Subcutaneous abdominal adipose tissue (tissue), 5 donors: ENCODE measurements around the gene NGRN.
A peak's percentile ranks its signal among the peaks of the same experiment; 100 is the strongest.

Source experiments
- H3K27ac ChIP-seq: one replicate; pipeline ENCODE4 v1.7.0; 2013; ENCODE audit warnings: low read depth, mild to moderate bottlenecking, inconsistent platforms, low read length, moderate library complexity
- H3K27me3 ChIP-seq, 5 donors: one replicate each; pipeline ENCODE4 v1.7.0; 2013; ENCODE audit warnings: low read length in 5 of 5, inconsistent platforms in 1 of 5; ENCODE audit not compliant: control insufficient read depth in 5 of 5, insufficient read depth in 4 of 5
- H3K36me3 ChIP-seq, 5 donors: one replicate each; pipeline ENCODE4 v1.7.0; 2013; ENCODE audit warnings: low read length in 5 of 5; ENCODE audit not compliant: control insufficient read depth in 5 of 5, insufficient read depth in 5 of 5
- H3K4me1 ChIP-seq, 5 donors: one replicate each; pipeline ENCODE4 v1.7.0; 2013; ENCODE audit warnings: low read length in 5 of 5, mild to moderate bottlenecking in 3 of 5, moderate library complexity in 1 of 5; ENCODE audit not compliant: control insufficient read depth in 5 of 5, insufficient read depth in 5 of 5
- H3K4me3 ChIP-seq, 5 donors: one replicate each; pipeline ENCODE4 v1.7.0; 2013; ENCODE audit warnings: low read length in 5 of 5, low read depth in 1 of 5
- H3K9ac ChIP-seq, 5 donors: one replicate each; pipeline ENCODE4 v1.7.0; 2013; ENCODE audit warnings: low read length in 5 of 5, mild to moderate bottlenecking in 4 of 5, moderate library complexity in 3 of 5
- H3K9me3 ChIP-seq, 5 donors: one replicate each; pipeline ENCODE4 v1.7.0; 2013; ENCODE audit warnings: low read length in 5 of 5; ENCODE audit not compliant: control insufficient read depth in 5 of 5
- donor health status: healthy.
- donor health status: healthy.
- donor health status: healthy.
- donor health status: healthy.
- donor health status: healthy.

NGRN gene, protein sequence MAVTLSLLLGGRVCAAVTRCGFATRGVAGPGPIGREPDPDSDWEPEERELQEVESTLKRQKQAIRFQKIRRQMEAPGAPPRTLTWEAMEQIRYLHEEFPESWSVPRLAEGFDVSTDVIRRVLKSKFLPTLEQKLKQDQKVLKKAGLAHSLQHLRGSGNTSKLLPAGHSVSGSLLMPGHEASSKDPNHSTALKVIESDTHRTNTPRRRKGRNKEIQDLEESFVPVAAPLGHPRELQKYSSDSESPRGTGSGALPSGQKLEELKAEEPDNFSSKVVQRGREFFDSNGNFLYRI

DNA sequence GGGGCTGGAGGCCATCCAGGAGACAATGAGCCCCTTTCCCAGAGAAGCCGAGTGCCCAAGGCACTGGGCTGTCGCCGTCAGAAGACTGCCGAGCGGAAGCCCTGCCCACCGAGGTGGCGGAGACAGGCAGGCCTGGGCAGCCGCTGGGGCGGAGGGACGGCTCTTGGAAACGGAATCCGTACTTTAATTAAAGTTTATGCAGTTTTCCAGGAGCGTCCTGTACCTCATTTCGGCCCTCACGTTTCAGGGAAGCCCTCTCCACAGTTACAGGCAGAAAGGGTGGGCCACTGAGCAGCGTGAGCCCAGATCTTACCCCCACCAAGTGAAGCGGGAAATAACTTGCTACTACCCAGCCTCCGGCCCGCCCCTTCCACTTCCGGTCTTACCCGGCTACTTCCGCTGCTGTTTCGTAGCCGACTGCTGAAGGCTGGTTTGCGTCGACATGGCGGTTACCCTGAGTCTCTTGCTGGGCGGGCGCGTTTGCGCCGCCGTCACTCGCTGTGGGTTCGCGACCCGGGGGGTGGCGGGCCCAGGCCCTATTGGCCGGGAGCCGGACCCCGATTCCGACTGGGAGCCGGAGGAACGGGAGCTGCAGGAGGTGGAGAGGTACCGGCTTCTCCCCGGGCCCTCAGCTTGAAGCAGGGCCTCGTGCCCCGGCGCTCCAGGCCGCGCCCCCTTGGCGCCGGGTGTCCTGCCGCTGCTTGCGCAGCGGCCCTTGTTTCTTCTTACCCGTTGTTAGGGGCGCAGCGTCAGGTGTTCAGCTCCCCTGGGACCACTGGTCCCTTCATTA, at the start of gene NGRN:
Gene NGRN (plus strand): TSS at position 402 of the 790 bp plus-strand sequence. CDS start 41 bp downstream, at position 443.
- Histone ChIP-seq H3K27me3 (no peaks in the 10 kb centered on the region), H3K9me3 (no peaks in the 10 kb centered on the region), H3K4me1 (peaks cover 12 to 65% (median 58%) of the 10 kb centered on the region in 5 donors), H3K9ac (peak within 1 kb of the TSS; percentile 87 to 98 (median 93)), H3K4me3 (peak within 1 kb of the TSS; percentile 89 to 98 (median 91)), H3K36me3 (peaks cover 3 to 17% (median 12%) of the 10 kb centered on the region in 5 donors), H3K27ac (peak within 1 kb of the TSS; percentile 98)

DNA sequence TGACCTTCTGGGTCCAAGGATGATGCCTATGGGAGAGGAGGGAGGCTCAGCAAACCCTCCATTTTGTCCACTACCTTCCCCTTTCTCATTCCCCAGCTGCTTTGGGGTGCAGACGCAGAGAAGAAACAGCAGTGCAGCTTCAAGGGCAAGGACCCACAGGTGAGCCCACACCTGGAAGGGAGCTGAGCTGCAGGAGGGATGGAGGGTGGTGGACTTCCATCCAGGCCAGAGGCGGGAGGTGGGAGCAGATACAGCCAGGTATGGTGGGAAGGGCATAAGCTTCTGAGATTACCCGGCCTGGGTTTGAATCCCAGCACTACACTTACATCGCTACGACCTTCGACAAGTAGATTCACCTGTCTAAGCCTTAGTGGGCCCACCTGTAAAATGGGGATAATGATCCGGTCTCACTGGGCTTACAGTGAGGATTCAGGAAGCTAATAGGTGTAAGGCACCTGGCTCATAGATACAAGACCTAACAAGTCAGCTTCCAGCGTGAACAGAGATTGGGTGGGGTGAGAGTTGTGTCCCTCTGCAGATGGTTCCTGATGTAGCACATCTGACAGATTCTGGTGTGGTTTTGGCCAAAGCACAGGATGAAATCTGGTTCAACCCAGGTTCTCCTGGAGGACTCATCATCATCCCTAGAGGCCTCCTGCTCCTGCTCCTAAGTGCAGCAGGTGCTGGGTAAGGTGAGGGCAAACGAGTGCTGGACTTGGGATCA, 47.6 kb upstream of the NGRN start:
- no peak overlapping the region for H3K9ac ChIP-seq
- no peak overlapping the region for H3K4me3 ChIP-seq
- H3K27me3 ChIP-seq: no peaks in the 10 kb centered on the region
- H3K4me1 ChIP-seq: peaks cover 1 to 14% (median 11%) of the 10 kb centered on the region in 5 donors
- peaks cover 0 to 12% (median 3%) of the 10 kb centered on the region in 5 donors for H3K36me3 ChIP-seq
- H3K9me3 ChIP-seq: no peaks in the 10 kb centered on the region
- no peak overlapping the region for H3K27ac ChIP-seq

DNA sequence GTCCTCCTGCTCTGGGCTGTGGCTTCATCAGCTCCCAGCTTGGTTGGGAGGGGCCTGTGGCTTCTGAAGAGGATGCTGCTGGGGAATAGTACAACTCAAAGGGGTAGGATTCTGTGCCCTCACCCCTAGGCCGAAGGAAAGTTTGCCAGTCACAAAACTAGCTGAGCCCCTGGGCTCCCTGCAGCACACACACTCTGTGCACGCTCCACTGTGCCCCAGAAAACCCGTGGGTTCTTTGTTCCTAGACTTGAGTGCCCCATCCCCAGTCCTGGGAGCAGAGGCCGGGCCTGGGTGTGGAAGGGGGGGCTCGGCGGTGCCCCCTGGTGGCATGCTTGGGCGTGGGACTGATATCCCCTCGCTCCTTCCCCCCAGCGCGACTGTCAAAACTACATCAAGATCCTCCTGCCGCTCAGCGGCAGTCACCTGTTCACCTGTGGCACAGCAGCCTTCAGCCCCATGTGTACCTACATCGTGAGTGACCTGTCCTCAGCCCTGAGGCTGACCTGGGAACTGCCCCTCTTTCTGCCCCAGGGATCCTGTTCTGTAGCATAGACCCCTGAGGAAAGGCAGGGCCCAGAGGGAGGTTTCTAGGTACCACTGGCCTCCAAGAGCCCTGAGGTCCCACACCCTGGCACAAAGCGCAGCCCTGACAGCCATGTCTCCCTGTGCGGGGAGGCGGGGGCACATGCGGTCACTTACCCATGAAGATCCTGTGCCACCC, 45.9 kb upstream of the NGRN start:
- Histone ChIP-seq H3K9me3 (no peaks in the 10 kb centered on the region), H3K36me3 (peaks cover 0 to 27% (median 8%) of the 10 kb centered on the region in 5 donors), H3K9ac (no peak overlapping the region), H3K4me1 (peaks cover 1 to 12% (median 11%) of the 10 kb centered on the region in 5 donors), H3K4me3 (no peak overlapping the region), H3K27ac (no peak overlapping the region), H3K27me3 (no peaks in the 10 kb centered on the region)

DNA sequence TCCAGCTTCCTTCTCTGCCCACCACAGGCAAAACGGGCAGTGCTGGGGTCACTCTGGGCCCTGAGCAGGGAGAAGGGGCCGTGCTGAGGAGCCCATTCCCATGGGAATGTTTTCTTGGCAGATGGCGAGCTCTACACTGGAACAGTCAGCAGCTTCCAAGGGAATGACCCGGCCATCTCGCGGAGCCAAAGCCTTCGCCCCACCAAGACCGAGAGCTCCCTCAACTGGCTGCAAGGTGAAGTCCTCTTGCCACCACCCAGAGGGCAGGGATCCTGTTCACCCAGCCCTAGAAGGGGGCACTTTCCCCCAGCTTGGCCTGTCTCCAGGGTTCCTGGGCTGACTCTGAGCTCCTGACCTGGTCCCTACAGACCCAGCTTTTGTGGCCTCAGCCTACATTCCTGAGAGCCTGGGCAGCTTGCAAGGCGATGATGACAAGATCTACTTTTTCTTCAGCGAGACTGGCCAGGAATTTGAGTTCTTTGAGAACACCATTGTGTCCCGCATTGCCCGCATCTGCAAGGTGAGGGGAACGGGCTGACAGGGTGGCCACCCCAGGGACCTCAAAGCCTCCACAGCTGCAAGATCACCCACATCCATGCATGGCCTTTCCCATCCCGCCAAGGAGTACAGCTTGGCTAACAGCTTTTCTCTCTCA, 44.1 kb upstream of the NGRN start:
- peaks cover 0 to 42% (median 20%) of the 10 kb centered on the region in 5 donors for H3K36me3 ChIP-seq

DNA sequence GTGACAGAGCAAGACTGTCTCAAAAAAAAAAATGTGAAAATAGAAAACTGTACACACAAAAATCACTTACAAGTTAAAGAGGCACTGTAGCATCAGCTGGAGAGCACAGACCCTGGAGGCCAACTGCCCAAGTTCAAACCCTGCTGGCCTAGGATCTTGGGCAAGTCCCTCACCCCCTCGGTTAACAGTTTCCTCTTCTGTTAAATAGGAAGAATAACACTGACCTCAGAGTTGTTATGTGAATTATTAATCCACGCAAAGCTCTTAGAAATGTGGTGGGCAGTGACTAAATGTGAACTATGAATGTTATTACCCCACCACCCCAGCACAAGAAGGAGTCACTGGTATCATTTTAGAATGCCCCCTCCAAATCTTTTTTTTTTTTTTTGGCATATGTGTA, 42.9 kb upstream of the NGRN start:
- no peak overlapping the region for H3K4me3 ChIP-seq
- no peaks in the 10 kb centered on the region for H3K27me3 ChIP-seq
- peaks cover 1 to 12% (median 11%) of the 10 kb centered on the region in 5 donors for H3K4me1 ChIP-seq
- peaks cover 0 to 45% (median 24%) of the 10 kb centered on the region in 5 donors for H3K36me3 ChIP-seq
- no peak overlapping the region for H3K9ac ChIP-seq
- no peak overlapping the region for H3K27ac ChIP-seq
- no peaks in the 10 kb centered on the region for H3K9me3 ChIP-seq

More for the DNA sequence above, 44.1 kb upstream of the NGRN start:
- Histone ChIP-seq H3K4me3 (no peak overlapping the region), H3K9ac (no peak overlapping the region), H3K4me1 (peaks cover 1 to 12% (median 11%) of the 10 kb centered on the region in 5 donors), H3K27me3 (no peaks in the 10 kb centered on the region), H3K27ac (no peak overlapping the region), H3K9me3 (no peaks in the 10 kb centered on the region)

DNA sequence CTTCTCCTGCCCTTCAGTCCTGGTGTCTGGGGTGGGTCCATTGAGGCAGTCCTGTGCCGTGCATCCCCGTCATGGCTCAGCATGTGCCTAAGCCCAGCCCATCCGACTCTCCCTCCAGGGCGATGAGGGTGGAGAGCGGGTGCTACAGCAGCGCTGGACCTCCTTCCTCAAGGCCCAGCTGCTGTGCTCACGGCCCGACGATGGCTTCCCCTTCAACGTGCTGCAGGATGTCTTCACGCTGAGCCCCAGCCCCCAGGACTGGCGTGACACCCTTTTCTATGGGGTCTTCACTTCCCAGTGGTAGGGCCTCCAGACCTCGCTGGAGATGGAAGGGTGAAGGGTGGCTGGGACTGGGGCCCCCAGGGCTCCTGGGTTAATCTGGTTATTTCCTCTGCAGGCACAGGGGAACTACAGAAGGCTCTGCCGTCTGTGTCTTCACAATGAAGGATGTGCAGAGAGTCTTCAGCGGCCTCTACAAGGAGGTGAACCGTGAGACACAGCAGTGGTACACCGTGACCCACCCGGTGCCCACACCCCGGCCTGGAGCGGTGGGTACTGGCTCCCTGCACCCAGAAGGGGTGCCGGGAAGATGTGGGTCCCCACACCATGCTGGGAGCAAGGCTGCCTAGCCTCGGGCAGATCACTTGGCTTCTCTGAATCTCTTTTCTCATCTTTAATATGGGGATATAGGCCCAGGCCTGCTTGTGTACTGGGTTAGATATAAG, 41.9 kb upstream of the NGRN start:
- H3K27me3 ChIP-seq: no peaks in the 10 kb centered on the region
- H3K9me3 ChIP-seq: no peaks in the 10 kb centered on the region
- H3K27ac ChIP-seq: no peak overlapping the region
- no peak overlapping the region for H3K9ac ChIP-seq
- H3K4me1 ChIP-seq: peaks cover 1 to 12% (median 11%) of the 10 kb centered on the region in 5 donors
- peaks cover 0 to 49% (median 34%) of the 10 kb centered on the region in 5 donors for H3K36me3 ChIP-seq
- no peak overlapping the region for H3K4me3 ChIP-seq

DNA sequence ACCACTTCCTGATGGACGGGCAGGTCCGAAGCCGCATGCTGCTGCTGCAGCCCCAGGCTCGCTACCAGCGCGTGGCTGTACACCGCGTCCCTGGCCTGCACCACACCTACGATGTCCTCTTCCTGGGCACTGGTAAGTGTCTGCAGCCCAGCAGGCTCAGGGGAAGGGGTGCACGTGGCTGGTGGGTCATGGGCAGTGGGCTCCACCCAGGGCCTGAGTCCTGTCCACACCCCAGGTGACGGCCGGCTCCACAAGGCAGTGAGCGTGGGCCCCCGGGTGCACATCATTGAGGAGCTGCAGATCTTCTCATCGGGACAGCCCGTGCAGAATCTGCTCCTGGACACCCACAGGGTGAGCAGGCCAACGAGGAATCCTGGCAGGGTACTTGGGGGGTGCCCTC, 40.4 kb upstream of the NGRN start:
- H3K36me3 ChIP-seq: peaks cover 0 to 63% (median 48%) of the 10 kb centered on the region in 5 donors

DNA sequence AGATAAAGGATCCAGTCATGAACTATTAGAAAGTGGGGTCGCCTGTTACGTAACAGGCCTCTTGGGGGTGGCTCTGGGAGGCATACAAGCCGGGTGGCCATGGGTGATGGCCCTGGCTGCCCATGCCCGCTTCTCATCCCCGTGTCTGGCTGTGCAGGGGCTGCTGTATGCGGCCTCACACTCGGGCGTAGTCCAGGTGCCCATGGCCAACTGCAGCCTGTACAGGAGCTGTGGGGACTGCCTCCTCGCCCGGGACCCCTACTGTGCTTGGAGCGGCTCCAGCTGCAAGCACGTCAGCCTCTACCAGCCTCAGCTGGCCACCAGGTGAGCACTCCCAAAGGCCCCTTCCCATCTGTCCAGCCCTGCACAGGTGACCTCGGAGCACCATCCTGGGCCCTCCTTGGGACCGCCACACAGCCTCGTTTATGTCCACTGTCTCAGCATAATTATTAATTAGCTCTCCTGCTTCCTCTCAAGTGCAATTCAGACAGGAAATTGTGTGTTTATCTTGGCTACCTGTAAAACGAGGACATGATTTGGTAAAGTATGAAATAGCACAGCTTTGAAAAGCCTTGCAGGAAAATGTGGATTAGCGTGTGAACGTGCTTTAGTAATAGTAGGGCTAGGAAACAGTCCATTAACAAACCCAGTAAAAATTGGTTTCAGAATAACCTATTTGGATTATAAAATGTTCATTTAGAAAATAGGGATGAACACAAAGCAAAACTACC, 39.8 kb upstream of the NGRN start:
- peaks cover 1 to 20% (median 18%) of the 10 kb centered on the region in 5 donors for H3K4me1 ChIP-seq
- H3K9ac ChIP-seq: no peak overlapping the region
- no peak overlapping the region for H3K4me3 ChIP-seq
- peaks cover 0 to 70% (median 54%) of the 10 kb centered on the region in 5 donors for H3K36me3 ChIP-seq
- H3K9me3 ChIP-seq: no peaks in the 10 kb centered on the region
- H3K27ac ChIP-seq: no peak overlapping the region
- H3K27me3 ChIP-seq: no peaks in the 10 kb centered on the region

More for the DNA sequence above, 40.4 kb upstream of the NGRN start:
- no peaks in the 10 kb centered on the region for H3K27me3 ChIP-seq
- no peaks in the 10 kb centered on the region for H3K9me3 ChIP-seq
- H3K9ac ChIP-seq: no peak overlapping the region
- peaks cover 1 to 15% (median 14%) of the 10 kb centered on the region in 5 donors for H3K4me1 ChIP-seq
- H3K4me3 ChIP-seq: no peak overlapping the region
- no peak overlapping the region for H3K27ac ChIP-seq
